Thymus (tissue), 11 donors: ENCODE results near the gene LRP4. TPM values are rescaled to one million over a fixed set of nuclear protein-coding genes. Genes with fewer than 3 reads are reported as not detected.

ENCODE experiments used
- DNase-seq, 9 donors: peaks; one replicate each; pipeline ENCODE4 v3.0.0-alpha.2; 2013; ENCODE audit warnings: low spot score in 9 of 9, low read depth in 6 of 9, missing footprints in 1 of 9
- H3K27ac ChIP-seq, 2 donors: one replicate each; pipeline ENCODE4 v1.5.1; 2013; ENCODE audit warnings: control low read depth in 1 of 2, low read depth in 1 of 2, low read length in 1 of 2, mild to moderate bottlenecking in 1 of 2, moderate library complexity in 1 of 2
- H3K27me3 ChIP-seq, 2 donors: one replicate each; pipeline ENCODE4 v1.5.1; 2013; ENCODE audit warnings: low read length in 1 of 2; ENCODE audit not compliant: control insufficient read depth in 2 of 2, insufficient read depth in 1 of 2
- H3K36me3 ChIP-seq, 2 donors: one replicate each; pipeline ENCODE4 v1.5.1; 2013; ENCODE audit warnings: low read length in 1 of 2, mild to moderate bottlenecking in 1 of 2, moderate library complexity in 1 of 2; ENCODE audit not compliant: control insufficient read depth in 2 of 2, insufficient read depth in 2 of 2
- H3K4me1 ChIP-seq, 2 donors: one replicate each; pipeline ENCODE4 v1.5.1; 2013; ENCODE audit warnings: low read length in 2 of 2; ENCODE audit not compliant: control insufficient read depth in 2 of 2, insufficient read depth in 2 of 2
- H3K4me3 ChIP-seq, 2 donors: one replicate each; pipeline ENCODE4 v1.5.1; 2013; ENCODE audit warnings: low read length in 2 of 2, control low read depth in 1 of 2, mild to moderate bottlenecking in 1 of 2
- H3K9me3 ChIP-seq, 2 donors: one replicate each; pipeline ENCODE4 v1.5.1; 2013; ENCODE audit warnings: low read length in 1 of 2, mild to moderate bottlenecking in 1 of 2; ENCODE audit not compliant: control insufficient read depth in 2 of 2, insufficient read depth in 1 of 2
- WGBS: extraction: QIAGEN DNeasy Blood & Tissue Kit; methylation state at CpG from one replicate; pipeline ENCODE4 v1.1.7; 2013; 5-methylcytosine and 5-hydroxymethylcytosine counted together
- polyA plus RNA-seq: library from polyadenylated mRNA; stranded (reverse); fragments of 200-250 nt; gene quantifications from one replicate; pipeline ENCODE4 v1.2.3, GENCODE V29; 2013
- total RNA-seq: library from RNA; stranded (reverse); fragments of 120-200 nt; gene quantifications from one replicate; pipeline ENCODE4 v1.2.4, GENCODE V29; 2013
- donor health status: healthy.

The LRP4 gene
- total and polyA plus RNA-seq, 2 donors, result 1.8 to 5.2 TPM

GRCh38 chr11:46868912-46869311 is 49.4 kb downstream of the LRP4 start:
- Histone ChIP-seq H3K4me1 (no peaks in the 10 kb centered on the region), H3K27me3 (no peaks in the 10 kb centered on the region), H3K27ac (no peak overlapping the region), H3K36me3 (no peaks in the 10 kb centered on the region), H3K4me3 (no peak overlapping the region), H3K9me3 (no peaks in the 10 kb centered on the region)
- WGBS, result 96% methylated on average over 6 of the region's 6 CpGs
- no peak for DNase-seq

- Histone ChIP-seq H3K4me1 (no peaks in the 10 kb centered on the region), H3K36me3 (peaks cover 0 to 2% of the 10 kb centered on the region in 2 donors)
Observed at GRCh38 chr11:46865340-46865739, 53.0 kb downstream of the LRP4 start.

DNA sequence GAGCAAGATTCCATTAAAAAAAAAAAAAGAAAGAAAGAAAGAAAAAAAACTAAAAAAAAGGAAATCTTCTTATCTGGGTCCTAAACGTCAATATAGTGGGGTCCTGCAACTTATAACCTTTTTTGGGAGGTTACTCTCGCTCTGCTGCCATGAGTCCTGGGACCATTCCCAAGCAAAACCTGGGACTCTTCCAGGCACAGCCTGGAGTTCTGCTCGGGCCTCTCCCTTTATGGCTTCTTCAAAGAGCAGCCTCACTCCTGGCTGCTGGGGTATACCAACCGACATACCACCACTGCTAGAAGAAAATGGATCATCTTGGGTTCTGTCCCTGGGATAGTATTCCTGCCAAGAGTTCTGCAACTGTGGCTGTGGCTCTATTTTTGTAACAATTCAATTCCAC is 58.1 kb downstream of the LRP4 start:
- Histone ChIP-seq H3K9me3 (no peaks in the 10 kb centered on the region), H3K4me1 (no peaks in the 10 kb centered on the region), H3K36me3 (peaks cover 0 to 2% of the 10 kb centered on the region in 2 donors), H3K27me3 (no peaks in the 10 kb centered on the region), H3K4me3 (no peak overlapping the region), H3K27ac (no peak overlapping the region)
- DNase-seq, result no peak
- 96% methylated on average over 4 of the region's 4 CpGs for WGBS

More at GRCh38 chr11:46865340-46865739, 53.0 kb downstream of the LRP4 start:
- Histone ChIP-seq H3K4me3 (no peak overlapping the region), H3K9me3 (no peaks in the 10 kb centered on the region), H3K27me3 (no peaks in the 10 kb centered on the region), H3K27ac (no peak overlapping the region)
- DNase-seq, result no peak
- 91% methylated on average over 2 of the region's 2 CpGs for WGBS

- peaks cover 0 to 2% of the 10 kb centered on the region in 2 donors for H3K36me3 ChIP-seq
- 96% methylated on average over 12 of the region's 12 CpGs for WGBS
- H3K4me1 ChIP-seq, result no peaks in the 10 kb centered on the region
- H3K9me3 ChIP-seq, result no peaks in the 10 kb centered on the region
- H3K4me3 ChIP-seq, result no peak overlapping the region
- DNase-seq, result no peak
- H3K27me3 ChIP-seq, result no peaks in the 10 kb centered on the region
- H3K27ac ChIP-seq, result no peak overlapping the region
Observed at GRCh38 chr11:46858920-46859546, 59.3 kb downstream of the LRP4 start.

DNA sequence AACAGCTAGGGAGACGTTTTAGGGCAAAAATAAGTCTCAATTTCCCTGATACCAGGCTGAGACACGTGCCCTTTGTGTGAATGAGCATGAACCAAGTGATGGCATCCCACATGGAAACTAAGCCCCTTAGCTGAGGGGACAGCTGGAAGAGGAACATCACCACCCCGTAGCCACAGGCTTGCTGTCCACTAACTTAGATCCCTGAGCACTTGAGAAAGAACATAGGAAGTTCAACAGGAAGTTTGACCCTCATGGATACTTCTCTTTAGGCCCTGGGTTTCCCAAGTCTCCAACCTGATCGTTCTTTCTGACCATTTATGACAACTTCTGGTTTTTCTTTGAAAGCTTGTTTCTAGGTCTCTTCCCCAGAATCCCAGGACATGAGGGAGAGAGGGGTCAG is 60.7 kb downstream of the LRP4 start:
- H3K9me3 ChIP-seq, result no peaks in the 10 kb centered on the region
- H3K27ac ChIP-seq, result no peak overlapping the region
- no peak overlapping the region for H3K4me3 ChIP-seq
- no peaks in the 10 kb centered on the region for H3K27me3 ChIP-seq
- 93% methylated on average over 4 of the region's 4 CpGs for WGBS
- no peak for DNase-seq
- no peaks in the 10 kb centered on the region for H3K4me1 ChIP-seq
- no peaks in the 10 kb centered on the region for H3K36me3 ChIP-seq

- H3K4me3 ChIP-seq, result no peak overlapping the region
- no peak for DNase-seq
- WGBS, result 75% methylated on average over 5 of the region's 5 CpGs
- H3K36me3 ChIP-seq, result no peaks in the 10 kb centered on the region
- no peak overlapping the region for H3K27ac ChIP-seq
- H3K9me3 ChIP-seq, result no peaks in the 10 kb centered on the region
- no peaks in the 10 kb centered on the region for H3K4me1 ChIP-seq
- H3K27me3 ChIP-seq, result no peaks in the 10 kb centered on the region
Observed at GRCh38 chr11:46856605-46857343, 61.6 kb downstream of the LRP4 start.

DNA sequence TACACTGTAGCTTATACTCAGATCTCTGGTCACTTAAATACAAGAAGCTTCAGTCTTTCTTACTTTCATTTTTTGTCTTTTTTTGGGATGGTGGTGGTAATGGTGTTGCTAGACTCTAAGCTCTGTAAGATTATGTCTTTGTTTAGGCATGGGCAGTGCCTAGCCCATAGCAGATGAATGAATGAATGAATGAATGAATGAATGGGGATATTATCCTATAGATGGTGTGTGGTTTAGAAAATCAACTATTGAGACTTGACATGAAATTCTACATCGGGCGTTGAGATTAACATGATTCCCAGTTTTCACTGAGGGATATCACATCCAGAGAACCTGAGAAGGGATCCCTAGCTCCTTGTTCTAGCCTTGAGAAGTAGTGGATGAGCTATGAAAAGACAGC is 62.5 kb downstream of the LRP4 start:
- no peak for DNase-seq
- WGBS, result 98% methylated on average over 2 of the region's 2 CpGs
- Histone ChIP-seq H3K27ac (no peak overlapping the region), H3K4me1 (no peaks in the 10 kb centered on the region), H3K36me3 (no peaks in the 10 kb centered on the region), H3K9me3 (no peaks in the 10 kb centered on the region), H3K27me3 (no peaks in the 10 kb centered on the region), H3K4me3 (no peak overlapping the region)

GRCh38 chr11:46855167-46855566 is 63.2 kb downstream of the LRP4 start:
- no peak overlapping the region for H3K27ac ChIP-seq
- H3K27me3 ChIP-seq, result no peaks in the 10 kb centered on the region
- H3K9me3 ChIP-seq, result no peaks in the 10 kb centered on the region
- H3K4me3 ChIP-seq, result no peak overlapping the region
- H3K36me3 ChIP-seq, result no peaks in the 10 kb centered on the region
- no peaks in the 10 kb centered on the region for H3K4me1 ChIP-seq
- WGBS, result 96% methylated on average over 3 of the region's 3 CpGs
- DNase-seq, result no peak

- Histone ChIP-seq H3K27me3 (no peaks in the 10 kb centered on the region), H3K36me3 (no peaks in the 10 kb centered on the region), H3K9me3 (no peaks in the 10 kb centered on the region), H3K4me3 (no peak overlapping the region), H3K4me1 (peaks cover 0 to 4% of the 10 kb centered on the region in 2 donors), H3K27ac (no peak overlapping the region)
- WGBS, result 96% methylated on average over 10 of the region's 10 CpGs
- DNase-seq, result no peak
Observed at GRCh38 chr11:46850829-46851380, 67.4 kb downstream of the LRP4 start.
